HG02798 (cell line): ENCODE data around the gene SAMD9L.
"Not testable (repeated sequence)": the region's sequence is repeated elsewhere in the genome, so short reads cannot be mapped to it uniquely, and the experiment has no call there.

Experiments
- ATAC-seq: cut with Tn5 transposase; IDR thresholded peaks from one replicate; pipeline ENCODE4 v1.9.1; 2021; ENCODE audit warnings: mild to moderate bottlenecking; ENCODE audit not compliant: unreplicated experiment, poor library complexity

SAMD9L gene

GRCh38 chr7:93146472-93147141, 1.6 kb downstream of the SAMD9L start:
- ATAC-seq, result peak; percentile 41

- no peak for ATAC-seq
Observed at GRCh38 chr7:93146036-93146435, 2.1 kb downstream of the SAMD9L start.

GRCh38 chr7:93145354-93145753, 2.8 kb downstream of the SAMD9L start:
- ATAC-seq, result no peak

- ATAC-seq, result no peak
Observed at GRCh38 chr7:93142127-93142526, 6.1 kb downstream of the SAMD9L start.

GRCh38 chr7:93140582-93141191, 7.5 kb downstream of the SAMD9L start:
- ATAC-seq, result no peak

- no peak for ATAC-seq
Observed at GRCh38 chr7:93138576-93138975, 9.6 kb downstream of the SAMD9L start.

- no peak for ATAC-seq
Observed at GRCh38 chr7:93133005-93133404, 15.2 kb downstream of the SAMD9L start.

DNA sequence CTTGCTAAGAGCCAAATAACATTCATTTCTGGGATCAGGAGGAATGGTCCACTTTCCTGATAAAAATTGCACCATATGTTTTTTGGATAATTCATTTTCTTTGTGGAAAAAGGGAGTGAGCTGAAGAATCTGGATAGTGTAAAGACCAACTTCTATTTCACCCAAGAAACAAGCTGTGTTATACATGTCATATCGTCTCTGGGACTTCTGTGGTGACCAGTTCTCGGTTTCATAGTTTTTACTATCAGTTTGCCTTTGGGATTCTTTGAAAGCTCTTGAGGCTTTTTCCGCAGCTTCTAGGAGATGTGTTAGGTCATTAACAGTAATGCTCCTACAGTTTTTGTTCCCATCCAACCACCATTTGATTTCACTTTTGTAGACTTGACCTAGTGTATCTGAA, 16.0 kb downstream of the SAMD9L start:
- ATAC-seq, result no peak

DNA sequence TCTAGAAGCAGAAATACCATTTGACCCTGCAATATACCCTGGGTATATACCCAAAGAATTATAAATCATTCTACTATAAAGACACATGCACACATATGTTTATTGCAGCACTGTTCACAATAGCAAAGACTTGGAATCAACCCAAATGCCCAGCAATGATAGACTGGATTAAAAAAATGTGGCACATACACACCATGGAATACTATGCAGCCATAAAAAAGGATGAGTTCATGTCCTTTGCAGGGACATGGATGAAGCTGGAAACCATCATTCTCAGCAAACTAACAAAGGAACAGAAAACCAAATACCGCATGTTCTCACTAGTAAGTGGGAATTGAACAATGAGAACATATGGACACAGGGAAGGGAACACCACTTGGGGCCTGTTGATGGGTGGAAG, 21.2 kb downstream of the SAMD9L start:
- ATAC-seq, result not testable (repeated sequence)

DNA sequence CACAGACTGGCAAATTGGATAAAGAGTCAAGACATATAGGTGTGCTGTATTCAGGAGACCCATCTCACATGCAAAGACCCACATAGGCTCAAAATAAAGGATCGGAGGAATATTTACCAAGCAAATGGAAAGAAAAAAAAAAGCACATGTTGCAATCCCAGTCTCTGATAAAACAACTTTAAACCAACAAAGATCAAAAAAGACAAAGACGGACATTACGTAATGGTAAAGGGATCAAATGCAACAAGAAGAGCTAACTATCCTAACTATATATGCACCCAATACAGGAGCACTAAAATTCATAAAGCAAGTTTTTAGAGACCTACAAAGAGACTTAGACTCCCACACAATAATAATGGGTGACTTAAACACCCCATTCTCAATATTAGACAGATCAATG, 24.7 kb downstream of the SAMD9L start:
- ATAC-seq, result not testable (repeated sequence)

GRCh38 chr7:93120592-93121549, 27.3 kb downstream of the SAMD9L start:
- no peak for ATAC-seq

DNA sequence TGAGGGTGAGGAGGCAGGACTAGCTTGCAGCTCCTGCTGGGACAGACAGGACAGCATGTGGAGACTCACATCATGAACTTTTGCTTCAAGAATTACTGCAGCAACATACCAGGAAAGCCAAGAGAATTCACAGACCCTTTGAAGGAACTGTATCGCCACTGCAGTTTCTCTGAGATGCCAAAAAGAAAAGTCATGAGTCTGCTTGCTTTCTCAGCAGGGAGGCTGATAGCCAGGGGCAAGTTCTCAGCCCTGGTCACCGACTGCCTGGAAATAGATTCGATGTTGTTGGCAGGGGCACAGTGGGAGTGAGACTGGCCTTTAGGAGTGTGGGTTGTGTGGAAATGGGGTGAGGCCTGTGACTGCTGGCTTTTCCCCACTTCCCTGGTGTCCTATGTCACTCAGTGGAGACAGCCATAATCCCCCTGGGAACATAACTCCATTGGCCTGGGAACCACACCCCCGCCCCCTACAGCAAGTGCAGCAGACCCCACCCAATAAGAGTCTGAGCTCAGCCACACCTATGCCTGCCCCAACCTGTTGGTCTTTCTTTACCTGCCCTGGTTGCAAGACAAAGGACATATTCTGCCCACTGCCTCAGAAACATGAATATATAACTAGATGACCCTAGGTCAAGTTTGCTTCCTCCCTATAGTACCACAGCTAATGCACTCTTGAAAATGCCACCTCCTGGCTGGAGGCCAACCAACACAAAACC, 28.8 kb downstream of the SAMD9L start:
- no peak for ATAC-seq

GRCh38 chr7:93117852-93118530, 30.2 kb downstream of the SAMD9L start, which contains the start of gene SAMD9:
TSS of gene SAMD9 (minus strand) at chr7:93117979. CDS start at chr7:93106097, 11,882 bp downstream.
- peak; percentile 100 for ATAC-seq

DNA sequence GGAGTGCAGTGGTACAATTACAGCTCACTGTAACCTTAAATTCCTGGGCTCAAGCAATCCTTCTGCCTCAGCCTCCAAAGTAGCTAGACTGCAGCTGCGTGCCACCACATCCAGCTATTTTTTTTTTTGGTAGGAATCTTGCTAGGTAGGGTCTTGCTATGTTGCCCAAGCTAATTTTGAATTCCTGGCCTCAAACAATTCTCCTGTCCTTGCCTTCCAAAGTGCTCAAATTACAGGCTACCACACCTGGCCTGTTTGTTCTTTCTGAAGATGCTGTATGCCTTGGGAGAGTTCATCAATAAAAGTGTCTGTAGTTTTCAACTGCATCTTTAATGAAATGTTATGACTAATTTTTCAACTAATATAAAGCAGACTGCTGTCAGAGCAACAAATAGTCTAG, 30.9 kb downstream of the SAMD9L start:
- no peak for ATAC-seq

DNA sequence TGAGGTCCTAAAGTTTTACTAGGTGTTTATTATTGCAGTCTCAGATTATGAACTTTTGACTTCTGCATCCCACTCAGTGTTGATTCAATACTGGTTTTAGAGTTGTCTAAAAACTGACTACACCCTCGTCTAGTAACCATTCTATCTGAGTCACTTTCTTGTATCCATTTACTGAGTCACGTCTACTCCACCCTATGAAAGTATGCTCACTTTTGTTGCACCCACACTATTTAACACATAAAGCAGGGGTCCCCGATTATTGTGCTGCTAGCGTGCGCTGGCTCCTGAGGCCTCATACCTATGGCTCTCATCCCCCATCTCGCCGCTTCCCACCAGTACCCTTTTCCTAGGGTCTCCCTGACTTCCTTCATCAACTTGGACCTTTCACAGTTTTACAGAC, 32.4 kb downstream of the SAMD9L start:
- no peak for ATAC-seq

DNA sequence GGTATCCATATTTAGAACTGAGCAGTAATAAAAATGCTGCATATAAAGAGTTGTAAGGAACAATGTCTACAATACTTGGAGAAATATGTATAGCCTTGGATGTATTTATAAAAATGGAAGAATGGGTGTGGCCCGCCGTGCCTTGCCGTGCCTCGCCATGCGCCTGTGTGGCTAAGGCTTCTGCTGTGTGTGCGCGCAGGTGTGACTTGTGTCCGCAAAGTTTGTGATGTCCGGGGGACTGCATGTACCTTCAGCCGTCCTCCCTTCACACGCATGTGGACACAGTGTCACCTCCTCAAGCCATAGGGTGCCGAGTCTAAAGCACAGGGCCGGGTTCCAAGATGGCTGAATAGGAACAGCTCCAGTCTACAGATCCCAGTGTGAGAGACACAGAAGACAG, 40.2 kb downstream of the SAMD9L start:
- ATAC-seq, result no peak

GRCh38 chr7:93097388-93097787, 50.8 kb downstream of the SAMD9L start:
- ATAC-seq, result no peak

DNA sequence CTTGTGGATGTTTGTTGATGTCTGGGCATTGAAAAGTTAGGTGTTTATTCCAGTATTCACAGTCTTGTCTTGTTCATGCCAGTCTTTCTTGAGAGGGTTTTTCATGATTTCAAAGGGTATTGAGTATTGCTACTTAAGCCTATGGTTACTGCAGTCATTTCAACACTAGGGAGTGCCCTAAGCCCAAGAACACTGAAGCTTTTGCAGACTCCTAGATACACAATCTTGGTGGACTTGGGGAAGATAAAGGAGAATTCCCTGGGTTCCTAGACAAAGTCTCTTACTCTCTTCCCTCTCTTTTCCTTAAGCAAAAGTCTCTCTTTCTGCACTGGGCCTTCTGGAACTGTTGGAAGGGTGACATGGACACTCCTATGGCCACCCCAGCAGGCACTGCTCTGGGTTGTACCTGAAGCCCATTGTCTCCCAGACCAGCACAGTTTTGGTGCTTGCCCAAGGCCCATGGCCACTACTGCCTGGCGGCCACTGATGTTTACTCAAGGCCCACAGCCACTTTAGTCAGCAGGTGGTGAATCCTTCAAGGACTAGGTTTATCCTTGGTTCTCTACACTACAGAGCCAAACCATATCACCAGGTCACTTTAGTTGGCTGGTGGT, 55.3 kb downstream of the SAMD9L start:
- peak; percentile 79 for ATAC-seq
